ENCODE results near the gene SEMA7A.

SEMA7A gene

GRCh38 chr15:74414603-74415338 lies 19.0 kb downstream of the SEMA7A start:
- DNase-seq = no peak

GRCh38 chr15:74414081-74414580 lies 19.6 kb downstream of the SEMA7A start:
- no peak for DNase-seq

- no peak for DNase-seq
These were observed 20.2 kb downstream of the SEMA7A start for GRCh38 chr15:74413350-74414080.

- DNase-seq = no peak
These were observed 21.6 kb downstream of the SEMA7A start for GRCh38 chr15:74412159-74412558.

GRCh38 chr15:74411686-74412085 lies 22.1 kb downstream of the SEMA7A start:
- no peak for DNase-seq

- no peak for DNase-seq
These were observed 23.3 kb downstream of the SEMA7A start for GRCh38 chr15:74410502-74410901.

- no peak for DNase-seq
These were observed 24.5 kb downstream of the SEMA7A start for GRCh38 chr15:74409225-74409624.

- DNase-seq = no peak
These were observed 24.9 kb downstream of the SEMA7A start for GRCh38 chr15:74408815-74409214.

GRCh38 chr15:74408385-74408784 lies 25.4 kb downstream of the SEMA7A start:
- no peak for DNase-seq

GRCh38 chr15:74406992-74407705 lies 26.6 kb downstream of the SEMA7A start:
- no peak for DNase-seq

- no peak for DNase-seq
These were observed 27.2 kb downstream of the SEMA7A start for GRCh38 chr15:74406517-74406916.

- no peak for DNase-seq
These were observed 27.9 kb downstream of the SEMA7A start for GRCh38 chr15:74405823-74406222.

GRCh38 chr15:74403991-74404563 lies 29.7 kb downstream of the SEMA7A start:
- no peak for DNase-seq

GRCh38 chr15:74403588-74403919 lies 30.2 kb downstream of the SEMA7A start:
- no peak for DNase-seq

- no peak for DNase-seq
These were observed 30.7 kb downstream of the SEMA7A start for GRCh38 chr15:74402873-74403587.

- no peak for DNase-seq
These were observed 31.4 kb downstream of the SEMA7A start for GRCh38 chr15:74402337-74402841.

GRCh38 chr15:74400915-74401757 lies 32.6 kb downstream of the SEMA7A start:
- no peak for DNase-seq

- DNase-seq = no peak
These were observed 33.4 kb downstream of the SEMA7A start for GRCh38 chr15:74400313-74400860.

GRCh38 chr15:74399511-74400312 lies 34.0 kb downstream of the SEMA7A start:
- no peak for DNase-seq

- DNase-seq = no peak
These were observed 34.7 kb downstream of the SEMA7A start for GRCh38 chr15:74399100-74399499.
